HG03135 (cell line): ENCODE data around the gene GATAD2A.
"Not testable (repeated sequence)": the region's sequence is repeated elsewhere in the genome, so short reads cannot be mapped to it uniquely, and the experiment has no call there.

Source experiments
- ATAC-seq: cut with Tn5 transposase; IDR thresholded peaks from one replicate; pipeline ENCODE4 v1.9.1; 2021; ENCODE audit warnings: mild to moderate bottlenecking, moderate library complexity; ENCODE audit not compliant: unreplicated experiment

The GATAD2A gene

DNA sequence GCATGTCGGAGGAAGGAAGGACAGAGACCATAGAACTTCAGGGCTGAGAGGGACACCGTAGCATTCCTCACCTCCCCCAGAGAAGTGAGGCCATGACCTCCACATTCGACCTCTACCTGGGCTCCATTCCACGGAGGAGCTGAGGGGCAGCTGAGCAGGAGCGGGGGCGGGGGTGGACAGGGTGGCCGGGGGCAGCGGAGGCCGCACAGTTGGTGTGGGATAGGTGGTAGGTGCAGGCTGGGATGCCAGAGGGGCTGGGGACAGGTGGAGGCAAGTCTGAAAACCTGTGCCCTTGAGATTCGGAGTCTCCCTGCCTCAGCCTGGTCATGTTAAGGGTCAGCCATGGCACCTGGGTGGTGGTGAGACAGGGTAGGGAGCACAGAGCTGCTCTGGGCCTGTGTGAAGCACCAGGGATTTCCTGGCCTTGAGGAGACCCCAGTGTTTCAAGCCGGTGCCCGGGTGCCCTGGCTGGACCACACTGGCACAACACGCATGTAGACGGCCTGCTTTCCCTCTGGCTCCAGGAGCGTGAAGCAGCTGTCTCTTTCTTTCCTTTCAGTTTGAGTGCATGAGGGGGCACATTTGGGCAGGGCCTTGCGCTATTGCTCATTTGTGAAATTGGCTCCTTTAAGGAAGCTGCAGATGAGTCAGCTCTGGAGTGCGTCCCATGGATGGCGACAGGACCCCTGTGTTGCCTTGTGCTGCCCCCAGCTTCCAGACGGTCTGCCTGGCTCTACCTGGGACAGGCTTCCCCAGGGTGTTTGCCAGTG, 58.1 kb downstream of the GATAD2A start:
- ATAC-seq = no peak

DNA sequence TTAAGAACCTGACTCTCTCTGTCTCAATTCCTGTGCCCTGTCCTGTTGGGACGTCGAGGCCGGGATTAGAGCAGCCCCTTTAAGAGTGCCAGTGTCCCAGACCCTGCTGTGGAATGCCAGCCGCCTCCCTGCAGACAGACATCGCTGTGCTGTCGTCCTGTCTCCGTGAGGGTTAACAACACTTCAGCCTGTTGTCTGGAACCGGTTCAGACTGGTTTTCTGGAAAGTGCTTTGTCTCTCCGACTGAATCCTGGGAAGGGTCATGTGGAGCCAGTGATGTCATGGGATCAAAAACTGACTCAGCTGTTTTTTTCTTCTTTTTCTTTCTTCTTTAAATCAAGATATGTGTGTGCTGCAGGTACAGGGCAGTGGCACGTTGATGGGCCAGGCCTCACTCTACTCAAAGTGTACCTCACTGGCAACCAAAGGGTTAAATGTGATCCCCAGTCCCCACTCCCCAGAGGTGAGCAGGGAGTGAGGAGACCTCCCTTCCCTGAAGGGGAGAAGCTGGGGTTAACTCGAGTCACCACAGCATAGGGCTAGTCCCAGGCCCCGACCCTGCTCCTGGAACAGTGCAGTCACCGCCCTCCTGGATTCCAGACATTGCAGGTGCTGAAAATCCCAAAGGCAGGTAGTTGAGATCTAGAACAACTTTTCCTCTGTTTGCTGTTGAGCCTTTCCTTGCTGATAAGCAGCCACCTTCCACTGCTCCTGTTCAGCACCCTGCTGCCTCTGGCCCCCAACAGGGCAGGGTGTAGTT, 59.0 kb downstream of the GATAD2A start:
- no peak for ATAC-seq

DNA sequence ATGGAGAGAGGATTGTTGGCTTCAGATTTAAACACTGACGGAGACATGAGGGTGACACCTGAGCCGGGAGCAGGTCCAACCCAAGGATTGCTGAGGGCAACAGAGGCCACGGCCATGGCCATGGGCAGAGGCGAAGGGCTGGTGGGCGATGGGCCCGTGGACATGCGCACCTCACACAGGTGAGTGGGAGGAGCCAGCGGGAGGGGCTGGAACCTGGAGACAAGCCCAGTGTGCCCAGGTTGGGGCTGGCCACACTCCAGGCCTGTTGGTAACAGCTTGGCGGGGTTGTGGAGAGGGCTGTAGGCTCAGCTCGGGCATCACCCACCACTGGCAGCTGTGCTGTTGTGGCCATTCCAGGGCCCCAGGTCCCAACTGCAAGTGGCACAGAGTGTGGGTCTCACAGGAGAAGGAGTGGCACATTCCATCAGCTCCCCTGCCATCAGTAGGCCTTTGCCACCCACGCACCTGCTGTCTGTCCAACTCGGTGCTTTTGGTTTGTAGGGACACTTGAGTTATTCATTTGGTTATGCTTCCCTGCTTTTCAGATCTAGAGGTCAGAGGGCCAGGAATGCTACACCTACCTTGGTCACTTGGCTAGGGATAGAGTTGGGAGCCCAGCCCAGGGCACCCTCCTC, 60.1 kb downstream of the GATAD2A start:
- no peak for ATAC-seq

DNA sequence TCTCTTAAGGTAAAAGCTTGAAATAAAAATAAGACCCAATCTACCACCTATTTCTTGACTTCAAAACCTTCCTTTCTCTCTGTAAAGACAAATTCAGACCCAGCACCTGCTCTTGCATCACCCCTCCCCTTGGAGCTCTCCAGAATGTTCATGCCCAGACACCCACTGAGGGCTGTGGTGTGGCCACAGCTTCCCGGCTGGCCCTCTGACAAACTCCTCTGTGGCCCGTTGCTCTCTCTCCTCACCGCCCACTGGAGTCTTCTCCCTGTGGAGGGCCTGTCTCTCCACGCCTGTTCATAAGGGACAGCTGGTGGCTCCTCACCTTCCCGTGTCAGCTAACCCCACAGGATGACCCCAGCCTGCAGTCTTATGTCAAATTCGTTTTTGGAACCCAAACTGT, 60.7 kb downstream of the GATAD2A start:
- no peak for ATAC-seq

DNA sequence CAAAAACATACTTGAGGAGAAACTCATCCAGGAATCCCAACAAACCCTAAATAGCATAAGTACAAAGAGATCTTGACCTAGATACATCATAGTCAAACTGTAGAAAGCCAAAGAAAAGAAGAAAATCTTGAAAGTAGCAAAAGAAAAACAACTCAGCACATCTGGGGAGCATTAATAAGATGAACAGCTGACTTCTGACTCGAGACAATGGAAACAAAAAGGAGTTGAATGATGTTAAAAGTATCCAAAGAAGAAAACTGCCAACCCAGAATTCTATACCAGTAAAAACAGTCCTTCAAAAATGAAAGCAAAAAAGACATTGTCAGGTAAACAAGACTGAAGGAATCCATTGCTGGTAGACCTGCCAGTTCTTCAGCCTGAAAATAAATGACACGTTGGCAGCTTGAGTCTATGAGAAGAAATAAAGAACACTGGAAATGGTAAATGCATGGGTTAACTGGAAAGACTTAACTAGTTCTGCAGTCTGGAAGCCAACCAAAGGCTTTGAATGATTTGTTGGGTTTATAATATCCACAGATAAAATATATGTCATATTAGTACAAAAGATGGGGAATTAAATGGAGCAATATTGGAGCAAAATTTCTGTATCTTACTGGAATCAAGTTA, 63.1 kb downstream of the GATAD2A start:
- ATAC-seq = no peak

DNA sequence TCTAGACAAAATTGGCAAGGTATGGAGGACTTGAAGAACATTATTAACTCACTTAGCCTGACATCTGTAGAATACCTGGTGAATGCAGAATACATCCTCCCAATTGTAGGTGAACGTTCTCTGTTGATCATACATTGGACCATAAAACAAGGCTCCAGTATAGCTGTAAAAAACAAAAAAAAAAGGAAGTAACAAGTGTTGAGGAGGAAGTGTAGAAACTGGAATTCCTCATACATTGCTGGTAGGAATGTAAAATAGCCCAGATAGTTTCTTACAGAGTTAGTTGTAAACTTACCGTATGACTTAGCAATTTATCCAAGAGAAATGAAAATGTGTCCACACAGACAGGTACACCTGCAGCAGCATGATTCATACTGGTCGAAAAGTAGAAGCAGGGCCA, 65.1 kb downstream of the GATAD2A start:
- ATAC-seq = no peak

DNA sequence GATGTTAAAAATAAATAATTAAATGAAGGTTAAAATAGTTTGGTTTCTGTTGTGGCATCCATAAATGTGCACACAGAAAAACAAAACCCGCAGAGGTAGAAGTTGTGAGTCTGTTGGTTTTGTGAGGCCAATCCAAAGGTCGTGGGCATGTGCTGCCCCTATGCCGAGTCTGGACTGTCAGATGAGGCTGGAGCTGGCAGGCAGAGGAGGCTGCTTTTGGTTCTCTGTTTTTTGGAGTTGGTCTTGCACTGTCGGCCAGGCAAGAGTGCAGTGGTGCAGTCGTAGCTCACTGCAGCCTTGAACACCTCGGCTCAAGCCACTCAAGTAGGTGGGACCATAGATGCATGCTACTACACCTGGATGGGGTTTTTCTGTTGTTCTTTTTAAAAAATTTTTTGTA, 66.2 kb downstream of the GATAD2A start:
- ATAC-seq = no peak

DNA sequence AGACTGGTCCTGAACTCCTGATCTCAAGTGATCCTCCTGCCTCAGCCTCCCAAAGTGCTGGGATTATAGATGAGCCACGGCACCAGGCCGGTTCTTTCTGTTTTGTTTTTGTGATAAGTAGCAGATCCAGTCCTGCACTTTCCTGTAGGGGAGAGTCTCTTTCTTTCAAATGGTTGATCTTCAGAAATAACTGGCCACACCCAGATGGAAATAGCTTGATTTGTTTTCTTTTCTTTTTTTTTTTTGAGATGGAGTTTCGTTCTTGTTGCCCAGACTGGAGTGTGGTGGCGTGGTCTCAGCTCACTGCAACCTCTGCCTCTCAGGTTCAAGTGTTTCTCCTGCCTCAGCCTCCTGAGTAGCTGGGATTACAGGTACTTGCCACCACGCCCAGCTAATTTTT, 66.6 kb downstream of the GATAD2A start:
- not testable (repeated sequence) for ATAC-seq

DNA sequence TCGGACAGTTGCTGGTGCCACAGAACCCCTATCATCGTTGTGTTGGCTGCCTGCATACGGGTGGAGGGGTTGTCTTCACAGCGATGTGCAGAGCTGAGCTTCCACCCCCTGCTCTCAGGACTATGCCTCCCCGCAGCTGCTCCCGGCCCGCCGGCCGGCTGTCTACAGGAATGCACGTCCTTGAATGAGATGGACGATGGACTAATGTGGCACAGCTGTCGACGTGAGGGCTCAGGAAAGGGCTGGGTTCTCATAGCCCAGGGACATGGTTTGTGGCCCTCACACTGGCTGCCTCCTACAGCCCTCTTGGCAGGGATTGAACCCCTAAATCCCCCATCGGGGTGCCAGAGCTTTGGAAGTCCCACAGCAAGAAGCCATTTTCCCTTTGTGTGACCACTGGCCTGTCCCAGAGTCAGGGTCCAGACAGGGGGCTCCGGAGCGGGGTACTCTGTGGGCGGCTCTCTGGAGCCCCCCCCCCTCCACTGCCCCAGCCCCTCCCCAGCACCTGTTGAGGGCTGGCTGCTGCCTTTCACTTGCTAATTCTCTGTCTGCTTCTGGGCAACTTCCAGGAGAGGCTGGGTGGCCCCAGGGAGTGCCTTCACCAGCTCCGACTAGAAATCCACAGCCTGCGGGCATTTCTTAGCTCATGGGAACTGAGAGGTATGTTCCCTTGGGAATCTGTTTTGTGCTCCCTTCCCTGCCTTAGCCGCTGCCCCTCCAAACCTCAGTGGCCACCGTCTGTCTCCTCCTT, 69.7 kb downstream of the GATAD2A start:
- no peak for ATAC-seq

DNA sequence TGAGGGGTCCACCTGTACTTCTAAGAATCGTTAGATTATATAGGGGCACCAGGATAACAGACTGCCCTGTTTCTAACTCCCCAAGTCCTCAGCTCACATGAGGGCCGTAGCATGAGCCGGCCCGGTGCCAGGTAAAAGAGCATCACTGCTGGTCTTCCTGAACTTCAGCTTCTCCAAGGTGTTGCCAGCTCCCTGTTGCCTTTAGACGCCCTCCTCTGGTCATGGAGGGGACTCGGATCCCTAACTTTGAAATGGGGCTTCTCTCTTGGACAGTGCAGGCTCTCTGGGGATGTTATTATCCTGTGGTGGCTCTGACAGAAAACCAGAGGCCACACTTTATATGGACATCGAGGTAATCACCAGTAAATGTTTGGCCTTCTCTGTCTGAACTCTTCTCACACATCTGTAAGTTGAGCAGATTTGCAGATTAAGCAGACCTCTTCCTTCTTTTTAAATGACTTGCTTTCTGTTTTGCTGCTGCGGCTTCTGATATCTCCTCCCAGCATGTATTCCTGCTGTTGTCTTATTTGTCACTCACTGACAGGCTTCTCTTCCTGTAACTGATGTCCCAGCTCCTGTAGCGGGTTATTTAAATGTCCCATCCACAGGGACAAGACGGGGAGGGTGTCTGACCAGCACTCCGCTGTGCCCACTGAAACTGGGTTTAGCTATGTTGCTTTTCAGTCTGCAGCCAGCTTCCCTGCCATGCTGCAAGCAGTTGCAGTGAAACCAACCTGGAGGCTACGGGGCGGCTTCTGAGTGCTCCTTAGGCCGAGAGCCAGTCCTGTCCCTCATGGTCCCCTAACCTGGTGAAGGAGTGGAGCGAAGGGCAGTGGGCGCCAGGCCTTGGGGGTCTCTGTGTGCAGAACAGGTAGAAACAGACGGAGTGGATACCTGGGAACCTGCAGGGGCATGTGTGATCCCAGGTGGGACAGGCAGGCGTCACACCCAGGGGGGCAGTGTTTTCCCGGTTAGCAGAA, 70.7 kb downstream of the GATAD2A start:
- ATAC-seq = no peak

DNA sequence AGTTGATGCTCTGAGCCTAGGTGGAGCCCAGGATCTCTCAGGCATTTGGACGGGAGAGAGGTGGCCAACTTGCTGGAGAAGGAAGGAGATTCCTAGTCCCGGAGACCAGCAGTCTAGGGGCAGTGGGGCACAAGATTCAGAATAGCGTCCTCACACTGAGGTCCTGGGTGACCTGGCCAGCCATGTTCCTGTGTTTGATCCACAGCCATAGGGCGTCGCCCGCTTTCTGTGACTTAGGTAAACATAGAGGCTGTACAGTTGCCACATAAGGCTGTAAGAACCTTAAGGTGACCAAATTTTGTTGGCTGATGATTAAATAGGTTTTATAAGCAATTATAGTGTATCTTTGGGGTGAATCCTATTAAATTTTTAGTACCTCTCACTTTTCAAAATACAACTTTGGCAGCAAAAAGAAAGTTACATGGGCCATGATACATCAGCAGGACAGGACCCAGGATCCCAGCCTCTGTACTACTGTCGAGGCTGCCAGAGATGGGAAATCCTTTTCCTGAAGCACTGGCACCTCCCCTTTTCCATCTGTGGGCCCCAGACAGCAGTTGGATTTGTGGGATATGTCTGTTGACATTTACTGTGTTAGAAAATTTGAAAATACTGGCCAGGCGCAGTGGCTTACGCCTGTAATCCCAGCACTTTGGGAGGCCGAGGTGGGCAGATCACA, 72.4 kb downstream of the GATAD2A start:
- no peak for ATAC-seq

DNA sequence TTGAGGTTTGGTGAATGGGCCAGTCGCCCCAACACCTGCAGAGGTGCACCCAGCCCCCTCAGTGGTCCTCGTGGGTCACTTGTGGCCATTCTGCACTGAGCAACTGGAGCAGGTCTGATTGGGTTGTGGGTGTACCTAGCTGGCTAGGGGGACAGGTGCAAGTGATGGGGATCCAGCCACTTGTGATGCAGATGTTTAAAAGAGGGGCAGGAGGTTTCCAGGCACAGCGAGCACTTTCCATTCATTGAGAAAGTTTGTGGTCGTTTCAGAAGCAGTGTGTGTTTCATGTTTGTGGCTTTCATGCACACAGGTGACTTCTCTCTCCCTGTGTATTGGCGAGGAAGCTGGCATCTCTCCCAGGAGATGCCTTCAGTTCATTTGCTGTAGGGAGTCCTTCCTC, 75.2 kb downstream of the GATAD2A start:
- ATAC-seq = no peak

DNA sequence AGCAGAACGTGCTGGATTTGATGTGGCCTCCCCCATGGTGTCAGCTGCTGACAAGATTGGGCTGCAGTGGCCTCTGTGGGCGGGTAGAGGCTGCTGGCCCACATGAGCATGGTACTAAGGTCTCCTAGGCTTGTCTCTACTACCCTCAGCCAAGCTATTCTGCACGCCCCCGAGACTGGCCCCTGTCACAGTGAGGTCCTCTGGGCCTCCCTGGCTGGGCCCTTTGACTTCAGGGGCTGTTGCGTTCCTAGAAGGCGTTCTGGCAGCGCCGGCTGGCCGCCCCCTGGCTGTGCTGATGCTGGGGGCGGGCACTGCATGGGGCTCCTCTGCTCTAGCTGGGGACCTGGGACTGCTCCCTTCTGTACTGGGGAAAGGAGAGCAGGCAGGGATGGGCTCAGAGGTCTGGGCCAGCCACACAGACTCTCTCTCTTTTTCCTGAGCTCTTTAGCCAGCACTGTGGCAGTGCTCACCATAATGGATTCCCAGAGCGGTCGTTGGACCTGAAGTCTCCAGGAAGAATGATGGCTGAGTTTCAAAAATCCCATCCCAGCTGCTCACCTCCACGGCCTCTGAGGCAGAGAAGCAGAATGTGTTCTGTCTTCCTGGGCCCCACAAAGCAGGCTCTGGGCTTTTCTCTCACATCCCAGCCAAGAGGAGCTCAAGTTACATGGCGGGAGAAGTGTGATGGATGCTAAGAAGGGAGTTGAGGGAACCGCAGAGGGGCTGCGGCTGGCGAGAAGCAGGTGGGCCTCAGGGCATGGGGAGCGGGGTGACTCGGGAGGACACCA, 77.5 kb downstream of the GATAD2A start:
- ATAC-seq = no peak

DNA sequence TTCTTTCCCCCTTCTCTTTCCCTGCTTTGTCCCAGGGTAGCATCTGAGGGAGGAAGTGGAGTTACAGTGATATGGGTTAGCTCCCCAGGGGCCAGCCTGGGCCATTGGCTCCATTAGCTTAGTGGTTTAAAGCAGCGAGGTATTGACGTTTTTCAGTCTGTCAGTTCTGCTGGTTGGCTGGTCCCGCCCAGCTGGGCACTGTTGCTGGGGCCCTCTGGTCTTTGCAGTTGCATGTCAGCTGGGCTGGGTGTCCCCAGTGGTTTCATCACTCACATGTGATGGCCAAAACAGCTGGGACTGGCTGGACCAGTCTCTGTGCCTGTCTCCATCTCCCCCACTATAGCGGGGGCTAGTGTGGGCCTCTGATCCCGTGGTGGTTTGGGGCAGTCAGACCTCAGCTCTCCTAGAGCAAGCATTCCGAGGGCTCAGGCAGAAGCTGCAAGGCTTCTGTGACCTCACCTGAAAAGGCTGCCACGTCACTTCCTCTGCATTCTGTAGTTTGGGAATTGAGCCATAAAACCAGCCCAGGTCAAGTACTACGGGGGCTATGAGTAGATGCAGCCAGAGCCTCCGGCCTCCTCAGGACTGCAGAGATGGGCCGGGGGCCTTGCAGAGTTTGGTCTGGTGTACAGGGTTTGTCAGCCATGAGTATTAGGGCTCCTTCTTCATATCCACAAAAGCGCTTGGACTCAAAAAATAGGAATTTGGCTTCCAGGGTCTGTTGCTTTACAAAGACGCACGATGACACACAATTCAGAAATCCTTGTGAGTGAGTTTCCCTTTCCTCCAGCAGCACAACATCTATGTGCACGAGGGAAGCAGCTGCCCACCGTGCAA, 79.9 kb downstream of the GATAD2A start:
- no peak for ATAC-seq

DNA sequence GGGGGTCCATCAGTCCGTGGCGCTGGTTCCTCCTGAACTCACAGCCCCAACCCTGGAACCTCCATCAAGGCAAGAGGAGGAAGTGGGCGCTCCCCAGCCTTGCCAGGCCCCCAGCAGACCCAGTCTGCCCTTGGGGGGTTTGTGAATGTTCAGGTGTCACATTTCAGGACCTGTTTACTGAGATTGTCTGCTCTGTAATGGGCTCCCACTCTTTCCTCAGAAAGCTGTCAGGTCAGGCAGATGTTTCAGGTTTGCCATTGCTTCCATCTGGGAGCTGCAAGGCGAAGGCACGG, 80.5 kb downstream of the GATAD2A start:
- ATAC-seq = no peak

DNA sequence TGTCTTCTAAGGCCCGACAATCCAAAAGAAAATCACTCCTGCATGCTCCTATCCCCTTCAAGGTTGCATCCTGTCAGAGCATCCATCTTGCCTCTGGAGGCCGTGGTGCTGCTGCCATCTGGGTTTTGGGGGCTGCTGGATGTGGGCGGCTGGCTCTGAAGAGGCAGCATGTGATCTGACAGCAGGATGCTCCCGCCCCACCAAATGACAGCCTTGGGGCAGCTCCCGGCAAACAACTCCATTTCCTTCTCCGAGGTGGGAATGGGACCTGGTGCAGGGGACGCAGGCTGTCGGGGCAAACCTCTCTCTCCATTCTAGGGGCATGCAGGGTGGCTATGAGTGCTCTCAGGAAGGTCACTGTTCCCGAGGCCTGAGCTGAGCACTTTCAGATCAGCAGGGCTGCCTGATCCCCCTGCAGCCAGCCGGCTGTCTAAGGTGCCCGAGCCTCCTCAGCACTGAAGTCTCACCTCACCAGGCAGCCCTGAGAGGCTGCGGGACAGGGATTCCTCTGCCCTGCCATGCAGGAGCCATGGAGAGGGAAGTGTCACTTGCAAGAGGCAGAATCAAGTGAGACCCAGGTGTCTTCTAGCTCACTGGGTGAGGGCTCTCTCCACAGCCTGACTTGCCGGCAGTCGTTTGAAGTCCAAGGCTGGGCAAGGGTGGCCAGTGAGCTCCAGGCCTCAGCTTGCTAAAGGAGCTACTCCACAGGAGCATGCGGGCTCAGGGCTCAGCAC, 81.0 kb downstream of the GATAD2A start:
- ATAC-seq = no peak
